HL-60/S4 (cell line): ENCODE data around the gene CTXN1.
"Not testable (repeated sequence)": the region's sequence is repeated elsewhere in the genome, so short reads cannot be mapped to it uniquely, and the experiment has no call there.

Experiments used
- in situ Hi-C: fragments of 300-500 bp; cut with MboI; formaldehyde crosslinking; loops from 2 replicates; pipeline ENCODE4 v1.14.3; 2022; ENCODE audit warnings: low sequenced_read_pairs

The CTXN1 gene

GRCh38 chr19:7947939-7948338 is 22.0 kb upstream of the CTXN1 start:
- in situ Hi-C loops, result no loop called here

- in situ Hi-C loops, result no loop called here
These were observed 18.3 kb upstream of the CTXN1 start for GRCh38 chr19:7944177-7944761.

- in situ Hi-C loops, result no loop called here
These were observed 17.7 kb upstream of the CTXN1 start, which contains the start of gene TIMM44 for GRCh38 chr19:7943444-7944176. TIMM44 (minus strand) TSS chr19:7943666; CDS start chr19:7943651, 15 bp downstream.

- in situ Hi-C loops, result no loop called here
These were observed 17.1 kb upstream of the CTXN1 start for GRCh38 chr19:7942981-7943443.

GRCh38 chr19:7941895-7942596 is 16.1 kb upstream of the CTXN1 start:
- in situ Hi-C loops, result no loop called here

GRCh38 chr19:7940841-7941240 is 14.9 kb upstream of the CTXN1 start:
- in situ Hi-C loops, result no loop called here

GRCh38 chr19:7934766-7935165 is 8.8 kb upstream of the CTXN1 start:
- in situ Hi-C loops, result no loop called here

- in situ Hi-C loops, result no loop called here
These were observed 8.1 kb upstream of the CTXN1 start for GRCh38 chr19:7933828-7934725.

GRCh38 chr19:7933411-7933810 is 7.5 kb upstream of the CTXN1 start:
- in situ Hi-C loops, result no loop called here

- in situ Hi-C loops, result no loop called here
These were observed 7.0 kb upstream of the CTXN1 start for GRCh38 chr19:7932930-7933300.

- in situ Hi-C loops, result no loop called here
These were observed 6.5 kb upstream of the CTXN1 start for GRCh38 chr19:7932276-7932929.

- in situ Hi-C loops, result no loop called here
These were observed 5.5 kb upstream of the CTXN1 start for GRCh38 chr19:7931221-7932061.

- in situ Hi-C loops, result no loop called here
These were observed 4.8 kb upstream of the CTXN1 start for GRCh38 chr19:7930765-7931164.

- in situ Hi-C loops, result not testable (repeated sequence)
These were observed 4.1 kb upstream of the CTXN1 start for GRCh38 chr19:7930030-7930429.

GRCh38 chr19:7928741-7929701 is 3.1 kb upstream of the CTXN1 start:
- in situ Hi-C loops, result no loop called here

GRCh38 chr19:7928334-7928706 is 2.4 kb upstream of the CTXN1 start:
- in situ Hi-C loops, result no loop called here

- in situ Hi-C loops, result no loop called here
These were observed 1.8 kb upstream of the CTXN1 start for GRCh38 chr19:7927605-7928333.
